ENCODE measurements around the gene ELP4.
"Not testable (repeated sequence)": the region's sequence is repeated elsewhere in the genome, so short reads cannot be mapped to it uniquely, and the experiment has no call there.

ELP4 gene

GRCh38 chr11:31509429-31510345 lies at the start of gene ELP4, which contains the start of gene IMMP1L:
ELP4 (plus strand) TSS chr11:31509767; CDS start chr11:31509785, 18 bp downstream.
IMMP1L (minus strand) TSS chr11:31509622; CDS start chr11:31463276, 46,346 bp downstream.
- DNase-seq (ENCODE audit: low spot score): peak; percentile 97

DNA sequence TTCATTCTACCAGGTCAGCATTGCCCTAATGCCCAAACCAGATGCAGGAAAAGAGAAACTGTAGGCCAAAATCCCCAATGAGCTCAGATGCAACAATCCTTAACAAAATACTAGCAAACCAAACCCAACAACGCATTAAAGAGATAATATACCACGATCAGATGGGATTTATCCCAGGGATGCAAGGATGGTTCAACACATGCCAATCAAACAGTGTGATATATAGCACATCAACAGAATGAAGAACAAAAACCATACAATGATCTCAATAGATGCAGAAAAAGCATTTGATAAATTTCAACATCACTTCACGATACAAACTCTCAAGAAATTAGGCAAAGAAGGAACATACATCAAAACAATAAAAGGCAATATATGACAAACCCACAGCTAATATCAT lies 45.1 kb upstream of the ELP4 start:
- no peak for DNase-seq (ENCODE audit: low spot score)

- DNase-seq (ENCODE audit: low spot score): no peak
Measured at GRCh38 chr11:31474083-31474482, 35.5 kb upstream of the ELP4 start.

- DNase-seq (ENCODE audit: low spot score): no peak
Measured at GRCh38 chr11:31477528-31478222, 31.9 kb upstream of the ELP4 start.

DNA sequence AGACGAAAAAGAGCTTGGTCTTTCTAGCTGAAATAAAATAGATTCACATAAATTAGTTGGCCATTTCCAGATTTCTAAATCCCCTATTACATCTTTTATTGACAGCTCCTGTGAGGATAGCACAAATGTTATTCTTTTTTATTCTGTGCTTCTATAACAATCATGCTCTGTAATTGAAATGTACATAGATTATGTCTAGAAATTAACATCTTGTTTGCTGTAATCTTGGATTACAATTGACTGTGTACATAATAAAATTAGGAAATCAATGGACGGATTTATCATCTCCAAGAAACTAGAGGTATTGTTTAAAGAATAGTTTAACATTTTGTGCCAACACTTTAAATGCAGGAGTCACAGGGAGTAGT lies 31.4 kb upstream of the ELP4 start:
- no peak for DNase-seq (ENCODE audit: low spot score)

DNA sequence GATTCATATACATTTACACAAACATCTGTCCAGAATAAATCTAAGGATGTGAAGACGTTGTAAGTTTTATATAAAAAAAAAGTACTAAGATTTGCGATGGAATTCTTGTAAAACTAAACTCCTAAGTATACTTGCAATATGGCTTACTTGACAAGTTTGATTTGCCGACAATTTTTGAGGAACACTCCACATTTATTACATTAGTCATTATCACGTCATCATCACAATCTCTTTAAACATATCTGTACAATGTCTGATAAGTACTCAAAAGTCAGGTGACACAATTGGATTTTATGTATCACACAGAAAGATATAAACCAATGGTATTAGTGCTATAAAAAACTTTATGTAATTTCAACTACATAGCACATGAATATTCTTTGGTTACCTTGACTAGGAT lies 30.5 kb upstream of the ELP4 start:
- no peak for DNase-seq (ENCODE audit: low spot score)

- DNase-seq (ENCODE audit: low spot score): no peak
Measured at GRCh38 chr11:31480930-31481329, 28.6 kb upstream of the ELP4 start.

DNA sequence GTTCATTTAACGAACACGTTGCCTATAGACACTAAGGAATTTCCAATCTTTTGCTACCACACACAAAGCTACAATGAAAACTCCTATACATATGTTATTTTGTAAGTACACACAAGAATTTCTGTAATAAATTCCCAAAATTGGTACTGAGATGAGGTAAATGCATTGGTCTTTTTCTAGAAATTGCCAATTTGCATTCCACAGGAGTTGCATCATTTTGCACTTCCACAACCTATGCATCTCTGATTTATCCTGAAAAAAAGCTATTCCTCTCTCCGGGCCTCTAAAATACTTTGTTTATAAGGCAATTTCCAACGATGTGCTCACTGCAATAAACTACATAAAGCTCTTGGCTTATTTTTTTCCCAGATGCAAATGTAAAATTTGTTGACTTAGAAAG lies 25.1 kb upstream of the ELP4 start:
- no peak for DNase-seq (ENCODE audit: low spot score)

GRCh38 chr11:31487848-31488247 lies 21.7 kb upstream of the ELP4 start:
- DNase-seq (ENCODE audit: low spot score): peak; percentile 37

- DNase-seq (ENCODE audit: low spot score): no peak
Measured at GRCh38 chr11:31492320-31492913, 17.1 kb upstream of the ELP4 start.

GRCh38 chr11:31493235-31493634 lies 16.3 kb upstream of the ELP4 start:
- no peak for DNase-seq (ENCODE audit: low spot score)

- DNase-seq (ENCODE audit: low spot score): not testable (repeated sequence)
Measured at GRCh38 chr11:31493762-31494161, 15.8 kb upstream of the ELP4 start.

DNA sequence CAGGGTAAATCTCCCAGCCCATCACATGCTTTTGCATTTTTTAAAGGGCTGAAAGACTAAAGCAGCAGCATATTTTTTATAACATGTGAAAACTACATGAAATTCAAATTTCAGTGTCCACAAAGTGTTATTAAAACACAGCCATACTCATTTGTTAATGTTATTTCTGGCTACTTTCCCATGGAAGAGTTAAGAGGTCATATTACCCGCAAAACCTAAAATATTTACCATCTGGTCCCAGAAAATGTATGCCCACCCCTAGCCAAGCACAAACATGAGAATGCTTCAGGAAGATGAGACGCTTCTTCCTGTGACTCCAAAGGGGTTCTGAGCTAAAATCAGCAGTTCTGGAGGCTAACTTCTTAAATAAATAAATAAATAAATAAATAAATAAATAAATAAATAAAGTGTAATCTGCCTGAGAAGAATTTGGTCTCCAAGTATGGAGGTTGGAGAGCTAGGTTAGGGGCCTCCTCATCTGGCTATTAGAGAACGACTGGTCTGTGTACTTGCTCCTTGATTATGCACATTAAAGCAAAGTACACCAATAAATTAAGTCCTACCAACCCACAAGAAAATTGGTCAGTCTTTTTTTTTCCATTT lies 9.9 kb upstream of the ELP4 start:
- DNase-seq (ENCODE audit: low spot score): no peak

DNA sequence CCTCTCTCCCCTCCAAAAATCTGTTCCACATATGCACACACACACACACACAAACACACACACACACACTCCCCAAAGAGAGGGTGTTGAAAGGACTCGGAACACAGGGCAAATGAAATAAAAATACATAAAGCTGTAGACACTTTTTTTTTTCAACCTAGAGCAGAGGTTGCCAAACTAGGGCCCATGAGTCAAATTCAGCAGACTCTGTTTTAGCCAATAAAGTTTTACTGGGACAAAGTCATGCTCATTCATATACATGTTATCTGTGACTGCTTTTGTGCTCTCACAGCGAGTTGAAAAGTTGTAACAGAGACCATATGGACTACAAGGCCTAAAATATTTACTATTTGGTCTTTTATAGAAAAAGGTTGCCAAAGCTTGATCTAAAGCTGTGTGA lies 9.0 kb upstream of the ELP4 start:
- DNase-seq (ENCODE audit: low spot score): no peak

GRCh38 chr11:31509051-31509428 lies 527 bp upstream of the ELP4 start:
- DNase-seq (ENCODE audit: low spot score): no peak

DNA sequence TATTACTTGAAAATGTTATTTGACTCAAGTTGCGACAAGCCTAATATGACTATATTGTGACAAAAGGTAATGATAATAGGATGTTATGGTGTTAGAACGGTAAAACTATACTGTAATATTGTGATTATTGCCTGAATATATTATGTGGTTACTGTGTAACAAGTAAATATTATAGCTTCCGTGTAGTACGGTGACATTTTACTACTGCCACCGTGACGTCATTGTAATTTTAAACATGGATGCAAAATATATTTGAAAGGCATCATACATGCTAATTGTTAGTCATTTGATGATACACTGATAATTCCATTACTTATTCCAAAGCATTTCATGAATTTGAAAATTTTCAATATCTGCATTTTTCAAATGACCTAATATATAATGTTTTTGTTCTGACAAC lies 2.5 kb downstream of the ELP4 start:
- no peak for DNase-seq (ENCODE audit: low spot score)

DNA sequence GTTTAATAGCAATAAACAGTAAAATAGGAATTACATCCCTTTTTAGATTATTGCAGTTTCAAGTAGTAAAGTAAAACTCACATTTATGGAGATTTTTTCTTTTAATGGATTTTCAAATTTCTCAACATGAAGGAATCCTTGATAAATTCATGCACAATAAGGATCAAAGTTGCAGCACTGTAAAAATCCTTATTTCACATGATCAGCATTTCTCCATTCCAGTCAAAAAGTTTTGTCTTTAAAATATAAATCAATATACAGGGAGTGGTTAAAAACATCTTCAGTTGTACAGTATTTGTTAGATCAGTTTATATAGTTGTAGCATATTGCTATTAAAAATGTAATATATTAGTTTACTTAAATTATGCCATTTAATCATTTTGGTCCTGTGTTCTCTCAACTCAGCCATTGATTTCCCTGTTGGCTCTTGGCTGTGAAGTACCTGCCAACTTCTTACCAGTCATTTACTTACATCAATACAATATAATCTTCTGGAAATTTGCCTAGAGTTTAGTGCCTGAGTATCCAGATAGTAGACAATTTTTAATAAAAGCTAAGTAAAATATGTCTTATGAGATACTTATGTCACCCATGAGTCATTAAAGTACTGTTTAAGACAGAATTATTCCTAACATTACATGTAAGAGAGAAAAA lies 12.1 kb downstream of the ELP4 start:
- no peak for DNase-seq (ENCODE audit: low spot score)

GRCh38 chr11:31529189-31529588 lies 19.6 kb downstream of the ELP4 start:
- no peak for DNase-seq (ENCODE audit: low spot score)

DNA sequence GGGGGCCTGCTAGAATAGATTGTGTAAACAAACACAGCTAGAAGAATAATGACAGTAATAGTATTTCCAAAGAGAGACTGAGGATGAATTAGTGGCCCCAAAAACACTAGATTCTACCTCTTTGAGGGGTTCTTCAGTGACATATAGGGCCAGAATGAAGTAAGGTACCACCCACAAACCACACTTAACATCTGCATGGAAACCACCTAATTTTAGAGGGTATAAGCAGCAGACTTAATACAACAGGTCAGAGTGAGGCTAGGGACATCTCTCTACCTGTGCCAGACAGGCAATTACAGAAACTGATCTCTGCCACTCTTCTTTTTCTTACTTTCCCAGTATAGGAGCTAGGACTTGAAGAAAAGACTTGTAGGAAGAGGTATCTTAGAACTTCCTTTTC lies 20.1 kb downstream of the ELP4 start:
- no peak for DNase-seq (ENCODE audit: low spot score)

DNA sequence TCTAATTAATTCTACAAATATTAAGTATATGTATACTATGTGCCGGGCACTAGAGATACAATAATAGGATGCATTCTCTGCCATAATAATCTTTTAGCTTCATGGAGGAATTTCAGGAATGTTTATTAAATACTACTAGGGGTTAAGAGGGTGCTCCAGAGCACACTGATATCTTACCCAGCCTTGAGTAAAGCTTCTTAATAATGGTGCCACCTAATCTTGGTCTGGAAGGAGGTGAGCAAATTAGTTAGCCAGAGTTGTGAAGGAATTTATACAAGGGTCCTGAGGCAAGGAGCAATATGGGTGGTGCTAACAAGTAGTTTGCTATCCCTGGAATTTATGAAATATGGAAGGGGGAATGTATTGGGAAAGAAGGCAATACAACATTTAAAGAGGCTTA lies 21.7 kb downstream of the ELP4 start:
- no peak for DNase-seq (ENCODE audit: low spot score)

- no peak for DNase-seq (ENCODE audit: low spot score)
Measured at GRCh38 chr11:31535479-31535878, 25.9 kb downstream of the ELP4 start.

DNA sequence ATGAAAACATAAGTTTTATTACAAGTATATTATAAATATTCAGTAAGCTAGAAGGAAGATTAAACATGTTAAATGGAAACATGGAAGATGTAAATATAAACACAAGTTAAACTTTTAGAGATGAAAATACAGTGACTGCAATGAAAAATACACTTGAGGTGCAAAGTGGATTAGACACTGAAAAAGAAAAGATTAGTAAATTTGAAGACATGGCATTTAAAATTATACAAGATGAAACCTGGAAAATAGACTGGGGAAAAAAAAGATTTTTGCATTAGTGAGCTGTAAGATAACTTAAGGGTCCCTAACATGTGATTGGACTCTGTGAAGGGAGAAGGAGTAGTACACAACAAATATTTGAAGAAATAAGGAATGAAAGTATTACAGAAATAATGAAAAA lies 33.3 kb downstream of the ELP4 start:
- DNase-seq (ENCODE audit: low spot score): no peak

Data from hematopoietic multipotent progenitor cell treated with erythropoietin and hydrocortisone succinate and interleukin-3 and kit ligand, for 17 days (in vitro differentiated cells).